Activated naive CD4-positive, alpha-beta T cell treated with anti-CD3 and anti-CD28 coated beads, Interleukin-2, amount 10 ng/mL, durations not matched to agents 7 days and 5 days (primary cell): ENCODE results near the gene GBP7.
"Not testable (repeated sequence)": the region's sequence is repeated elsewhere in the genome, so short reads cannot be mapped to it uniquely, and the experiment has no call there.

Source experiments
- CTCF ChIA-PET: fragments of 350-600 bp; sonication (Branson Sonifier 250); formaldehyde crosslinking; loops from one replicate; lab custom pipeline; 2021; ENCODE audit warnings: antibody characterized with exemption; lab: Charles Lee
- DNase-seq: peaks from one replicate; pipeline ENCODE4 v3.0.0-alpha.2; 2020
- H3K27ac Mint-ChIP-seq: one replicate; pipeline ENCODE4 v1.8.0; 2021; ENCODE audit warnings: mild to moderate bottlenecking, moderate library complexity, mixed read lengths
- H3K27me3 Mint-ChIP-seq: one replicate; pipeline ENCODE4 v1.8.0; 2021; ENCODE audit warnings: mild to moderate bottlenecking, mixed read lengths
- H3K36me3 Mint-ChIP-seq: one replicate; pipeline ENCODE4 v1.8.0; 2021; ENCODE audit warnings: mixed read lengths
- H3K4me1 Mint-ChIP-seq: one replicate; pipeline ENCODE4 v1.8.0; 2021; ENCODE audit warnings: mixed read lengths
- H3K4me3 Mint-ChIP-seq: one replicate; pipeline ENCODE4 v1.8.0; 2021; ENCODE audit warnings: mild to moderate bottlenecking, moderate library complexity, mixed read lengths
- H3K9me3 Mint-ChIP-seq: one replicate; pipeline ENCODE4 v1.8.0; 2021; ENCODE audit warnings: mixed read lengths

Gene GBP7

GRCh38 chr1:89175601-89176256, at the start of gene GBP7:
TSS of gene GBP7 (minus strand) at chr1:89176003. CDS start at chr1:89171935, 4,068 bp downstream.
- CTCF ChIA-PET, result interaction anchor here (0.9 kb wide), 1 partner anchor 44 kb away, joined by 3 read pairs; no protein-coding TSS in a partner anchor
- Mint-ChIP-seq H3K27ac (no peak within 1 kb of the TSS), H3K4me1 (peaks cover 12% of the 10 kb centered on the region), H3K36me3 (peaks cover 2% of the 10 kb centered on the region), H3K4me3 (no peak within 1 kb of the TSS), H3K27me3 (no peaks in the 10 kb centered on the region), H3K9me3 (peaks cover 3% of the 10 kb centered on the region)
- DNase-seq, result no peak

DNA sequence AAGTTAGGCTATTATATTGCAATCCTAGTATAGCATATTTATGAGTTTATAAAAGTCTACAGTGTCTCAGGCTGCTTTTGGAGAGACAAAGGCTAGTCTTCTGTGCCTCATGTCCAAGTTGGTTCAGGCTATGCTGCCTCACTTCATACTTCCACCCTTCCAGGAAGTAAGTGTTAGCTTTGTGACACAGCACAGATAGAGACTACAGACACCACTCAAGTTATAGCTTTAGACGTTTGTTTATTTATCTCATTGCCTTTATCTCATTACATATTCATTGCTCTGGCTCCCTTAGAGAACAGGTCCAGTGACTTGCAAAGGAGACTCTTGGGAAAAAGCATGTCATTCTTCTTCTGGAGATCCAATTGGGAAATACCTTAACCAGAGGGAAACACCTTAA, 45.5 kb upstream of the GBP7 start:
- CTCF ChIA-PET, result no interaction called here
- H3K9me3 Mint-ChIP-seq, result peaks cover 41% of the 10 kb centered on the region
- no peaks in the 10 kb centered on the region for H3K4me1 Mint-ChIP-seq
- peaks cover 21% of the 10 kb centered on the region for H3K36me3 Mint-ChIP-seq
- H3K27me3 Mint-ChIP-seq, result peaks cover 3% of the 10 kb centered on the region
- DNase-seq, result no peak
- no peak overlapping the region for H3K4me3 Mint-ChIP-seq
- H3K27ac Mint-ChIP-seq, result no peak overlapping the region

- Mint-ChIP-seq H3K36me3 (peaks cover 21% of the 10 kb centered on the region), H3K9me3 (peaks cover 32% of the 10 kb centered on the region)
- H3K4me3 Mint-ChIP-seq, H3K27ac Mint-ChIP-seq, DNase-seq, H3K4me1 Mint-ChIP-seq, H3K27me3 Mint-ChIP-seq: not testable (repeated sequence)
- CTCF ChIA-PET, result interaction anchor here (0.9 kb wide), 1 partner anchor 95 kb away, joined by 3 read pairs; no protein-coding TSS in a partner anchor
Measured at GRCh38 chr1:89219851-89220250, 44.0 kb upstream of the GBP7 start.

GRCh38 chr1:89218941-89219340, 43.1 kb upstream of the GBP7 start:
- H3K27me3 Mint-ChIP-seq, H3K4me3 Mint-ChIP-seq, DNase-seq, H3K27ac Mint-ChIP-seq, H3K4me1 Mint-ChIP-seq: not testable (repeated sequence)
- Mint-ChIP-seq H3K36me3 (peaks cover 21% of the 10 kb centered on the region), H3K9me3 (peaks cover 26% of the 10 kb centered on the region)
- CTCF ChIA-PET, result interaction anchor here (0.9 kb wide), 2 partner anchors 94 to 139 kb away, joined by 3 read pairs; no protein-coding TSS in a partner anchor

DNA sequence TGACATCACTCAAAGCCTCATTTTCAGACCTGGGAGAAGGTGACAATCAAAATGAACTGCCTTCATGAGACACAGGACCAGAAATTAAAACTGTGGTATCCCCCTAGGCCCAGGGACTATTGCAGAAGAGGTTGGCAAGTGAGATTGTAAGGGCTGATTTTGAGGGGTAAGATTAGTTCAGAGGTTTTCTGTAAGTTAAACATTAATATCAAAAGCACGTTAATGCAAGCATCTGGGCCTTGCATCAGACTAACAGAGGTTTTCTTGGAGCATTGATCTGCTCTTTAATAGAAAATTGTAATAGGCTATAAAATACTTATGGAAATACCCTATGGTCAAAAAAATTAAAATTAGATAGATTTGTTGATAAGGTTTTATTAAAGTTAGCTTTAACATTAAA, 37.5 kb upstream of the GBP7 start:
- H3K36me3 Mint-ChIP-seq, result peaks cover 19% of the 10 kb centered on the region
- CTCF ChIA-PET, result no interaction called here
- H3K4me1 Mint-ChIP-seq, result no peaks in the 10 kb centered on the region
- DNase-seq, result no peak
- H3K9me3 Mint-ChIP-seq, result peaks cover 34% of the 10 kb centered on the region
- no peak overlapping the region for H3K4me3 Mint-ChIP-seq
- H3K27ac Mint-ChIP-seq, result no peak overlapping the region
- H3K27me3 Mint-ChIP-seq, result no peaks in the 10 kb centered on the region

- CTCF ChIA-PET, result no interaction called here
- peaks cover 12% of the 10 kb centered on the region for H3K36me3 Mint-ChIP-seq
- no peak for DNase-seq
- no peak overlapping the region for H3K27ac Mint-ChIP-seq
- H3K4me1 Mint-ChIP-seq, result peaks cover 3% of the 10 kb centered on the region
- H3K27me3 Mint-ChIP-seq, result no peaks in the 10 kb centered on the region
- H3K9me3 Mint-ChIP-seq, result peaks cover 26% of the 10 kb centered on the region
- H3K4me3 Mint-ChIP-seq, result no peak overlapping the region
Measured at GRCh38 chr1:89211035-89211634, 35.3 kb upstream of the GBP7 start.

DNA sequence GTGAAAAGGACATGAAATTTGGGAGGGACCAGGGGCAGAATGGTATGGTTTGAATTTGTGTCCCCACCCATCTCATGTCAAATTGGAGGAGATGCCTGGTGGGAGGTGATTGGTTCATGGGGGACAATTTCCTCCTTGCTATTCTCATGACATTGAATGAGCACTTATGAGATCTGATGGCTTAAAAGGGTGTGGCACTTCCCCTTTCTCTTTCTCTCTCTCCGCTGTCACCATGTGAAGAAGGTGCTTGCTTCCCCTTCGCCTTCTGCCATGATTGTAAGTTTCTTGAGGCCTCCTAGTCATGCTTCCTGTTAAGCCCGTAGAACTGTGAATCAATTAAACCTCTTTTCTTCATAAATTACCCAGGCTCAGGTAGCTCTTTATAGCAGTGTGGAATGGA, 30.6 kb upstream of the GBP7 start:
- peaks cover 45% of the 10 kb centered on the region for H3K9me3 Mint-ChIP-seq
- H3K27ac Mint-ChIP-seq, result no peak overlapping the region
- no peaks in the 10 kb centered on the region for H3K27me3 Mint-ChIP-seq
- H3K36me3 Mint-ChIP-seq, result peaks cover 39% of the 10 kb centered on the region
- CTCF ChIA-PET, result no interaction called here
- peaks cover 10% of the 10 kb centered on the region for H3K4me1 Mint-ChIP-seq
- DNase-seq, result no peak
- H3K4me3 Mint-ChIP-seq, result no peak overlapping the region

GRCh38 chr1:89203166-89203565, 27.4 kb upstream of the GBP7 start:
- peaks cover 45% of the 10 kb centered on the region for H3K36me3 Mint-ChIP-seq

DNA sequence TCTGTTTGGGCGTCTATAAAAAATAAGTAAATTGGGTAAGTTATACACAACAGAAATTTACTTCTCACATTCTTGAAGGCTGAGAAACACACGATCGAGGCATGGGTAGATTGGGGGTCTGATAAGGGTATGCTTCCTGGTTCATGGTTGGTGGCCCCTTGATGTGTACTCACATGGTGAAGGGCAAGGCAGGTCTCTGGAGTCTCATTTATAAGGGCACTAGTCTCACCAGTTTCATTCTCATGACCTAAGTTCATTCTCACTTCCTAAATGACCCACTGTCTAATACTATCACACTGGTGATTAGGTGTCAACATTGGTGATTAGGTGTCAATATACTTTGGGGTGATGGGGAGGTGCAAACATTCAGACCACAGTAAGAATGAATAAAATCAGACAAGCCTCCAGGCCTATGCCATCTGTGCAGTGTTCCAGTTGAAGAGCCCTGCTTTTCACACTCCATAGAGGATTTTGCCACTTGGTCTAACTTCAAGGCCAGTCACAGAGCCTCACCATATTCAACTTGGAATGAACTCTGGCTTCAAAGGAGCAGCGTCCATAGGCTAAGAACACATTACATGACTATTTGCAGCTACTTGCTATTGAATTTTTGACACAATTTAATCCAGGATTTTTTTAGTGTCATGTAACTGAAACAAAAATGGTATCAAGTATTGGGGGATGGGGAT, 25.4 kb upstream of the GBP7 start:
- H3K4me3 Mint-ChIP-seq, result peak overlapping the region; percentile 35
- no peaks in the 10 kb centered on the region for H3K27me3 Mint-ChIP-seq
- peak overlapping the region; percentile 95 for H3K27ac Mint-ChIP-seq
- CTCF ChIA-PET, result no interaction called here
- H3K4me1 Mint-ChIP-seq, result peaks cover 47% of the 10 kb centered on the region
- peaks cover 57% of the 10 kb centered on the region for H3K36me3 Mint-ChIP-seq
- DNase-seq, result no peak
- H3K9me3 Mint-ChIP-seq, result peaks cover 24% of the 10 kb centered on the region

More at GRCh38 chr1:89203166-89203565, 27.4 kb upstream of the GBP7 start:
- H3K9me3 Mint-ChIP-seq, result peaks cover 28% of the 10 kb centered on the region
- no peaks in the 10 kb centered on the region for H3K27me3 Mint-ChIP-seq
- H3K4me3 Mint-ChIP-seq, result no peak overlapping the region
- DNase-seq, result no peak
- H3K4me1 Mint-ChIP-seq, result peaks cover 35% of the 10 kb centered on the region
- CTCF ChIA-PET, result no interaction called here
- H3K27ac Mint-ChIP-seq, result no peak overlapping the region

GRCh38 chr1:89200663-89201062, 24.9 kb upstream of the GBP7 start:
- peaks cover 61% of the 10 kb centered on the region for H3K36me3 Mint-ChIP-seq
- no peaks in the 10 kb centered on the region for H3K27me3 Mint-ChIP-seq
- H3K9me3 Mint-ChIP-seq, result peaks cover 23% of the 10 kb centered on the region
- H3K4me1 Mint-ChIP-seq, result peaks cover 53% of the 10 kb centered on the region
- no peak for DNase-seq
- peak overlapping the region; percentile 35 for H3K4me3 Mint-ChIP-seq
- CTCF ChIA-PET, result no interaction called here
- peak overlapping the region; percentile 95 for H3K27ac Mint-ChIP-seq

GRCh38 chr1:89199525-89200031, 23.8 kb upstream of the GBP7 start:
- peak overlapping the region; percentile 87 for H3K4me3 Mint-ChIP-seq
- H3K36me3 Mint-ChIP-seq, result peaks cover 64% of the 10 kb centered on the region
- peaks cover 64% of the 10 kb centered on the region for H3K4me1 Mint-ChIP-seq
- DNase-seq, result no peak
- no peaks in the 10 kb centered on the region for H3K27me3 Mint-ChIP-seq
- CTCF ChIA-PET, result interaction anchor here (1.1 to 1.8 kb wide), 5 partner anchors 61 to 215 kb away, joined by 3 to 6 read pairs (median 4); no protein-coding TSS in a partner anchor
- peak overlapping the region; percentile 95 for H3K27ac Mint-ChIP-seq
- peaks cover 15% of the 10 kb centered on the region for H3K9me3 Mint-ChIP-seq

- Mint-ChIP-seq H3K27me3 (no peaks in the 10 kb centered on the region), H3K4me1 (peaks cover 73% of the 10 kb centered on the region), H3K36me3 (peaks cover 67% of the 10 kb centered on the region), H3K4me3 (peak within 1 kb of the TSS; percentile 87), H3K9me3 (peaks cover 7% of the 10 kb centered on the region), H3K27ac (peak within 1 kb of the TSS; percentile 95)
- peak; percentile 63 for DNase-seq
- CTCF ChIA-PET, result interaction anchor here (0.8 to 2.2 kb wide), 16 partner anchors 60 to 225 kb away, joined by 3 to 9 read pairs (median 4); partner anchors contain the start of gene GBP5
Measured at GRCh38 chr1:89198491-89199072, 22.8 kb upstream of the GBP7 start, which contains the start of gene GBP4. TSS of gene GBP4 (minus strand) at chr1:89198942. CDS start at chr1:89198834, 108 bp downstream.

DNA sequence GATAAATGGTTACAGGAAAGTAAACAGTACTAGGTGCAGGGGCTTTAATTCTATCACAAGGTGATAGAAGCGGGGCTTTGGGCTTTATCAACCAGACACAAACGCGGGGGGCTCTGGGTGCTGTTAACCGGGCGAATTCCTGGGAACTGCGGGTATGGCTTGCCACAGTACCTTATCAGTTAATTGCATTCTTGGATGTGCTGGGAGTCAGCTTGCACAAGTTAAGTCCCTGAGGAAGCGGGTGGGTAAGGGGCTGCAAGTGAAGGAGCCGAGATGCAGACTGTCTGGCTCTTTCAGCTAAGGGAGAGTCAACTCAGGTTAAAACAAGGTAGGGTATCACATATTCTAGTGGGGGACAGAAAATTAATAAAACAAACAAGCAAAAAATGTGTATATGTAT, 22.3 kb upstream of the GBP7 start:
- Mint-ChIP-seq H3K27me3 (no peaks in the 10 kb centered on the region), H3K4me1 (peaks cover 76% of the 10 kb centered on the region), H3K36me3 (peaks cover 67% of the 10 kb centered on the region), H3K27ac (peak overlapping the region; percentile 95), H3K4me3 (peak overlapping the region; percentile 87), H3K9me3 (peaks cover 3% of the 10 kb centered on the region)
- CTCF ChIA-PET, result interaction anchor here (0.9 to 2.2 kb wide), 12 partner anchors 60 to 258 kb away, joined by 3 to 9 read pairs (median 4); partner anchors contain the start of gene GBP5
- no peak for DNase-seq

GRCh38 chr1:89195476-89195875, 19.7 kb upstream of the GBP7 start:
- Mint-ChIP-seq H3K4me1 (peaks cover 70% of the 10 kb centered on the region), H3K27ac (peak overlapping the region; percentile 3), H3K27me3 (no peaks in the 10 kb centered on the region), H3K4me3 (peak overlapping the region; percentile 31), H3K36me3 (peaks cover 66% of the 10 kb centered on the region), H3K9me3 (no peaks in the 10 kb centered on the region)
- CTCF ChIA-PET, result no interaction called here
- DNase-seq, result no peak
